IMR-90 (cell line): ENCODE data around the gene FGFBP2. TPM values are rescaled to one million over a fixed set of nuclear protein-coding genes. Genes with fewer than 3 reads are reported as not detected.

Source experiments
- ATAC-seq: fragments of 200-7000 bp; cut with Tn5 transposase; 2 replicates; pipeline ENCODE4 v1.9.1; 2020; ENCODE audit warnings: low read depth, mild to moderate bottlenecking, moderate library complexity
- BruUV-seq: library from RNA; stranded (reverse); fragments of 400-500 nt; replicated peaks from 2 replicates; lab custom pipeline; 2021; lab: Mats Ljungman, UMichigan
- CTCF ChIA-PET: fragments of 300-600 bp; formaldehyde crosslinking; extraction: SDS; loops from one replicate; lab custom pipeline; 2021; ENCODE audit warnings: antibody characterized with exemption; lab: Yijun Ruan, JAX
- POLR2A ChIA-PET: fragments of 300-600 bp; sonication (Branson Sonifier 250); formaldehyde crosslinking; loops from one replicate; lab custom pipeline; 2022; ENCODE audit warnings: antibody characterized with exemption; ENCODE audit not compliant: unreplicated experiment; lab: Charles Lee
- DNase-seq: peaks from one replicate; pipeline ENCODE4 v3.0.0; 2013
- H2AFZ ChIP-seq: replicated peaks from 2 replicates; pipeline ENCODE3; 2013; ENCODE audit warnings: low read length, mild to moderate bottlenecking; ENCODE audit not compliant: poor library complexity
- H2AK5ac ChIP-seq: 2 replicates; pipeline ENCODE4 v1.6.1; 2013; ENCODE audit warnings: low read depth, low read length, inconsistent platforms
- H2AK9ac ChIP-seq: replicated peaks from 2 replicates; pipeline ENCODE3; 2013; ENCODE audit warnings: mild to moderate bottlenecking, low read depth, low read length, moderate library complexity; ENCODE audit not compliant: poor library complexity
- H2BK120ac ChIP-seq: 2 replicates; pipeline ENCODE4 v1.6.1; 2013; ENCODE audit warnings: low read depth, low read length, inconsistent platforms
- H2BK15ac ChIP-seq: 3 replicates; pipeline ENCODE4 v1.6.1; 2013; ENCODE audit warnings: low read depth, low read length, inconsistent platforms
- H2BK20ac ChIP-seq: 2 replicates; pipeline ENCODE4 v1.6.1; 2013; ENCODE audit warnings: low read depth, mild to moderate bottlenecking, inconsistent platforms, low read length, moderate library complexity
- H2BK5ac ChIP-seq: 2 replicates; pipeline ENCODE4 v1.6.1; 2013; ENCODE audit warnings: mild to moderate bottlenecking, low read depth, low read length, inconsistent platforms; ENCODE audit not compliant: poor library complexity, severe bottlenecking
- H3K14ac ChIP-seq: replicated peaks from 2 replicates; pipeline ENCODE4 v1.6.1; 2013; ENCODE audit warnings: low read depth, low read length, inconsistent platforms
- H3K18ac ChIP-seq: 2 replicates; pipeline ENCODE4 v1.6.1; 2013; ENCODE audit warnings: low read depth, low read length, control low read depth
- H3K23ac ChIP-seq: 2 replicates; pipeline ENCODE4 v1.6.1; 2013; ENCODE audit warnings: low read depth, low read length, inconsistent platforms
- H3K27ac ChIP-seq: 2 replicates; pipeline ENCODE4 v1.5.1; 2013; ENCODE audit warnings: mild to moderate bottlenecking, control low read depth, low read length; ENCODE audit not compliant: insufficient read depth
- H3K27me3 ChIP-seq: 2 replicates; pipeline ENCODE4 v1.6.1; 2013; ENCODE audit warnings: low read length; ENCODE audit not compliant: control insufficient read depth, insufficient read depth
- H3K36me3 ChIP-seq: 2 replicates; pipeline ENCODE4 v1.6.1; 2013; ENCODE audit warnings: low read length, mixed read lengths; ENCODE audit not compliant: control insufficient read depth, insufficient read depth
- H3K4ac ChIP-seq: 2 replicates; pipeline ENCODE4 v1.6.1; 2013; ENCODE audit warnings: low read depth, low read length, inconsistent platforms
- H3K4me1 ChIP-seq: 2 replicates; pipeline ENCODE4 v1.6.1; 2013; ENCODE audit warnings: low read length, mixed read lengths; ENCODE audit not compliant: control insufficient read depth, insufficient read depth
- H3K4me2 ChIP-seq: 2 replicates; pipeline ENCODE4 v1.6.1; 2013; ENCODE audit warnings: low read depth, mild to moderate bottlenecking, control low read depth, low read length, moderate library complexity
- H3K4me3 ChIP-seq: 2 replicates; pipeline ENCODE4 v1.5.1; 2013; ENCODE audit warnings: low read depth, mild to moderate bottlenecking, control low read depth, low read length, moderate library complexity; ENCODE audit not compliant: insufficient read depth
- H3K56ac ChIP-seq: 2 replicates; pipeline ENCODE4 v1.6.1; 2013; ENCODE audit warnings: low read length, inconsistent platforms; ENCODE audit not compliant: insufficient read depth; ENCODE audit errors: extremely low read depth
- H3K79me1 ChIP-seq, 2 experiments: 2 replicates each; pipeline ENCODE4 v1.6.1; 2013; ENCODE audit warnings: low read length in 2 of 2, inconsistent platforms in 1 of 2, low read depth in 1 of 2
- H3K9ac ChIP-seq: 2 replicates; pipeline ENCODE4 v1.6.1; 2013; ENCODE audit warnings: low read depth, low read length, control low read depth
- H3K9me1 ChIP-seq: 2 replicates; pipeline ENCODE4 v1.6.1; 2013; ENCODE audit warnings: low read length, inconsistent platforms; ENCODE audit not compliant: insufficient read depth
- H3K9me3 ChIP-seq: 2 replicates; pipeline ENCODE4 v1.6.1; 2013; ENCODE audit warnings: low read length; ENCODE audit not compliant: control insufficient read depth, insufficient read depth
- H4K20me1 ChIP-seq: 2 replicates; pipeline ENCODE4 v1.6.1; 2013; ENCODE audit warnings: low read length, inconsistent platforms; ENCODE audit not compliant: insufficient read depth
- H4K5ac ChIP-seq: 2 replicates; pipeline ENCODE4 v1.6.1; 2013; ENCODE audit warnings: mild to moderate bottlenecking, low read depth, low read length, control low read depth
- H4K8ac ChIP-seq, 2 experiments: 2 replicates each; pipeline ENCODE4 v1.6.1; 2013; ENCODE audit warnings: low read depth in 2 of 2, low read length in 2 of 2, control low read depth in 1 of 2, inconsistent platforms in 1 of 2
- H4K91ac ChIP-seq: 2 replicates; pipeline ENCODE4 v1.6.1; 2013; ENCODE audit warnings: low read depth, low read length, inconsistent platforms; ENCODE audit not compliant: insufficient read depth
- BHLHE40 ChIP-seq: fragments of 150-350 bp; IDR thresholded peaks from 2 replicates; pipeline ENCODE4 v1.6.1; 2016; ENCODE audit warnings: mild to moderate bottlenecking, low read depth, low read length
- SMC3 ChIP-seq: fragments of 150-350 bp; IDR thresholded peaks from 2 replicates; pipeline ENCODE4 v1.6.1; 2016; ENCODE audit warnings: low read depth, mild to moderate bottlenecking, antibody characterized with exemption, low read length, moderate library complexity
- USF2 ChIP-seq: fragments of 150-350 bp; IDR thresholded peaks from 2 replicates; pipeline ENCODE4 v1.6.1; 2017; ENCODE audit warnings: mild to moderate bottlenecking, antibody characterized with exemption, low read length, low read depth
- WGBS, 2 experiments: methylation state at CpG; one replicate each; pipeline versions ENCODE4 v1.1.5 to v1.1.7; 2013; ENCODE audit warnings: missing lambda C conversion rate in 2 of 2; ENCODE audit not compliant: insufficient read length in 1 of 2; ENCODE audit errors: extremely low coverage in 2 of 2; 5-methylcytosine and 5-hydroxymethylcytosine counted together
- dilution Hi-C: fragments of 300-500 bp; cut with HindIII; formaldehyde crosslinking; loops from one replicate; pipeline ENCODE4 v1.14.3; 2018; ENCODE audit warnings: low sequenced_read_pairs; ENCODE audit not compliant: unreplicated experiment
- in situ Hi-C: fragments of 300-500 bp; cut with MboI; formaldehyde crosslinking; loops from 3 replicates; pipeline ENCODE4 v1.14.3; 2019; ENCODE audit warnings: low sequenced_read_pairs, inconsistent platforms, mixed read lengths
- intact Hi-C: fragments of 100-400 bp; cut with micrococcal nuclease; formaldehyde crosslinking; loops from 2 replicates; pipeline ENCODE4 v1.10.0; 2022
- polyA plus RNA-seq, 3 experiments: library from polyadenylated mRNA; depleted of rRNA; stranded (reverse); fragments of >200 nt; gene quantifications; 2 replicates each; pipeline ENCODE4 v1.2.3, GENCODE V29; 2012; ENCODE audit warnings: low replicate concordance in 1 of 3
- total RNA-seq: library from RNA; depleted of rRNA; stranded (reverse); fragments of >200 nt; gene quantifications from 2 replicates; pipeline ENCODE4 v1.2.3, GENCODE V29; 2012

The FGFBP2 gene
- total and polyA plus RNA-seq, 2 of the 4 experiments (the other 2 are of a cell fraction): not detected

- Histone ChIP-seq H2AK9ac (no peak overlapping the region), H3K9me3 (no peaks in the 10 kb centered on the region), H2AK5ac (no peak overlapping the region), H2BK5ac (no peak overlapping the region), H2BK15ac (no peak overlapping the region), H3K4ac (no peak overlapping the region), H3K23ac (no peak overlapping the region), H3K27ac (no peak overlapping the region), H4K91ac (no peak overlapping the region), H3K4me1 (no peaks in the 10 kb centered on the region), H3K79me1 (no peaks in the 10 kb centered on the region), H3K14ac (peak overlapping the region; percentile 59; the same call in 1 of the 2 replicates), H3K36me3 (no peaks in the 10 kb centered on the region), H4K20me1 (no peaks in the 10 kb centered on the region), H3K18ac (no peak overlapping the region), H4K5ac (no peak overlapping the region), H3K27me3 (peaks cover 11% of the 10 kb centered on the region), H3K4me2 (no peak overlapping the region; the same call in 1 of the 2 replicates), H3K4me3 (no peak overlapping the region), H3K9me1 (0 out of 2 replicates have a peak, but pooled peaks cover 6% of the 10 kb centered on the region), H3K9ac (no peak overlapping the region), H4K8ac (no peak overlapping the region), H2BK120ac (no peak overlapping the region), H2AFZ (peak overlapping the region; percentile 29), H3K56ac (no peak overlapping the region), H2BK20ac (peak overlapping the region; percentile 45; the same call in 1 of the 2 replicates)
- TF ChIP-seq SMC3 (no peak), BHLHE40 (peak; percentile 41; the same call in 1 of the 2 replicates), USF2 (peak; percentile 50; the same call in 1 of the 2 replicates)
- intact Hi-C loops (no loop called here), dilution Hi-C loops (no loop called here), in situ Hi-C loops (no loop called here)
- peak; percentile 77 for ATAC-seq
- DNase-seq: peak; percentile 38
- BruUV-seq: no TSS peak
- WGBS, 2 experiments: 88% methylated on average over 4 of the region's 8 CpGs; no CpG with 5 or more reads in 1 of the 2 experiments
- POLR2A ChIA-PET: no interaction called here
- CTCF ChIA-PET: no interaction called here
These were observed 20.0 kb upstream of the FGFBP2 start for GRCh38 chr4:15982842-15983524.
